Tibial nerve (tissue), 4 donors: ENCODE data around the gene IL20.

ENCODE experiments used
- CTCF ChIP-seq, 5 experiments: fragments of 200-600 bp in 3 of 5; fragments of 450-650 bp in 2 of 5; sonication (generic) in 3 of 5; IDR thresholded peaks; one replicate each; pipeline ENCODE4 v1.5.1; 2016 to 2019; ENCODE audit warnings: antibody characterized with exemption in 5 of 5, mild to moderate bottlenecking in 3 of 5, moderate library complexity in 2 of 5
- EP300 ChIP-seq, 2 donors: sonication (generic); formaldehyde crosslinking; IDR thresholded peaks; one replicate each; pipeline ENCODE4 v1.6.1; 2017; ENCODE audit warnings: antibody characterized with exemption in 2 of 2, mild to moderate bottlenecking in 1 of 2

GRCh38 chr1:206867239-206867638, 1.8 kb downstream of the IL20 start:
- TF ChIP-seq CTCF (IDR thresholded peaks at IDR 0.05) (no peak), EP300 (IDR thresholded peaks at IDR 0.05) (no peak)
